Upper lobe of left lung (tissue), 6 donors: Measurements from ENCODE around the gene SCUBE2. TPM values are rescaled to one million over a fixed set of nuclear protein-coding genes. Genes with fewer than 3 reads are reported as not detected.

Source experiments
- ATAC-seq, 2 donors: fragments of 200-7000 bp; cut with Tn5 transposase; one replicate each; pipeline ENCODE4 v1.9.1; 2022; ENCODE audit warnings: mild to moderate bottlenecking in 2 of 2, moderate library complexity in 2 of 2; ENCODE audit not compliant: low FRiP score in 2 of 2
- DNase-seq, 2 donors: peaks; one replicate each; pipeline ENCODE4 v3.0.0-alpha.2; 2019 to 2020
- H3K27ac ChIP-seq, 4 donors: fragments of 200-600 bp; sonication (generic); one replicate each; pipeline ENCODE4 v1.5.1; 2016 to 2019
- H3K27me3 ChIP-seq, 4 donors: fragments of 200-600 bp; sonication (generic); one replicate each; pipeline ENCODE4 v1.5.1; 2017 to 2019
- H3K36me3 ChIP-seq, 4 donors: fragments of 200-600 bp; sonication (generic); one replicate each; pipeline ENCODE4 v1.5.1; 2016 to 2019
- H3K4me1 ChIP-seq, 4 donors: fragments of 200-600 bp; sonication (generic); one replicate each; pipeline ENCODE4 v1.5.1; 2018 to 2019
- H3K4me3 ChIP-seq, 4 donors: fragments of 200-600 bp; sonication (generic); one replicate each; pipeline ENCODE4 v1.5.1; 2017 to 2019; ENCODE audit warnings: mild to moderate bottlenecking in 2 of 4, moderate library complexity in 1 of 4
- H3K9me3 ChIP-seq, 4 donors: fragments of 200-600 bp; sonication (generic); one replicate each; pipeline ENCODE4 v1.5.1; 2018 to 2019
- EP300 ChIP-seq, 4 donors: sonication (generic); formaldehyde crosslinking; IDR thresholded peaks; one replicate each; pipeline ENCODE4 v1.5.1; 2017; ENCODE audit warnings: antibody characterized with exemption in 4 of 4, control low read depth in 2 of 4
- POLR2A ChIP-seq, 4 donors: fragments of 450-650 bp; IDR thresholded peaks; one replicate each; pipeline ENCODE4 v1.5.1; 2016 to 2017; ENCODE audit warnings: antibody characterized with exemption in 4 of 4, mild to moderate bottlenecking in 2 of 4
- POLR2AphosphoS5 ChIP-seq, 2 donors: sonication (generic); formaldehyde crosslinking; IDR thresholded peaks; one replicate each; pipeline ENCODE4 v1.5.1; 2017; ENCODE audit warnings: antibody characterized with exemption in 2 of 2
- WGBS, 2 donors: methylation state at CpG; one replicate each; pipeline ENCODE4 v1.1.5; 2017 to 2018; 5-methylcytosine and 5-hydroxymethylcytosine counted together
- total RNA-seq, 6 donors: library from RNA; depleted of rRNA in 4 of 6; stranded (reverse); fragments of >200 nt in 4 of 6; gene quantifications; one replicate each; pipeline versions ENCODE4 v1.1.0 to v1.2.1, GENCODE V29; 2016 to 2021
- TF ChIP-seq, protein P1 (sequence below), 6 experiments: fragments of 450-650 bp in 4 of 6; fragments of 200-600 bp in 2 of 6; sonication (generic) in 2 of 6; IDR thresholded peaks; one replicate each; pipeline ENCODE4 v1.5.1; 2016 to 2019; ENCODE audit warnings: antibody characterized with exemption in 6 of 6
- donor health status: DM: no; HTN: no; CAD: no; lungs with moderate emphysema.
- donor health status: DM: no; HTN: yes; CAD: no; lungs with severe emphysema.

Gene SCUBE2
- total RNA-seq, 6 donors from 2014 or later, result 2.2 to 8.4 (median 4.4) TPM

DNA sequence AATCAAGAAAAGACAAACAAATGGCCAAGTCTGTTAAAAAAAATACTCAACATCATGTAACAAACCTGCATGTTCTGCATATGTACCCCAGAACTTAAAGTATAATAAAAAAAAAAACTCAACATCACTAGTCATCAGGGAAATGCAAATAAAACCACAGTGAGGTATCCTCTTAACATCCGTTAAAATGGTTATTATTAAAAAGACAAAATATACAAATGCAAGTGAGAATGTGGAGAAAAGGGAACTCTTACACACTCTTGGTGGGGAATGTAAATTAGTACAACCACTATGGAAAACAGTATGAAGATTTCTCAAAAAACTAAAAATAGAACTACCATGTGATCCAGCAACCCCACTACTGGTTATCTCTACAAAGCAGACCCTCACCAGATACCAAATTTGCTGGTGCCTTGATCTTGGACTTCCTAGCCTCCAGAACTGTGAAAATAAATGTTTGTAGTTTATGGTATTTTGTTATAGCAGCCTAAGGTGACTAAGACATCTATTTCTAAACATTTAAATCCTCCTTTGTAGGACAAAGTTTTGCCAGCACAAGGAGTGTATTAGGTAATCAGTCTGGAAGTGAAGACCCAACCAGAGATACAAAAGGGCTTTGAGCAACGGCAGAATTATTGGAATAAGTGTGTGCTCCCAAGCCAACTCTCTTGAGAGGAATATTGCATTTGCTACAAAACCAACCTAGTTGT, 32.4 kb upstream of the SCUBE2 start:
- H3K36me3 ChIP-seq, result no peaks in the 10 kb centered on the region
- H3K9me3 ChIP-seq, result no peaks in the 10 kb centered on the region
- no peak for DNase-seq
- H3K27me3 ChIP-seq, result no peaks in the 10 kb centered on the region
- TF ChIP-seq EP300 (IDR thresholded peaks at IDR 0.05), result no peak
- TF ChIP-seq, protein P1, sequence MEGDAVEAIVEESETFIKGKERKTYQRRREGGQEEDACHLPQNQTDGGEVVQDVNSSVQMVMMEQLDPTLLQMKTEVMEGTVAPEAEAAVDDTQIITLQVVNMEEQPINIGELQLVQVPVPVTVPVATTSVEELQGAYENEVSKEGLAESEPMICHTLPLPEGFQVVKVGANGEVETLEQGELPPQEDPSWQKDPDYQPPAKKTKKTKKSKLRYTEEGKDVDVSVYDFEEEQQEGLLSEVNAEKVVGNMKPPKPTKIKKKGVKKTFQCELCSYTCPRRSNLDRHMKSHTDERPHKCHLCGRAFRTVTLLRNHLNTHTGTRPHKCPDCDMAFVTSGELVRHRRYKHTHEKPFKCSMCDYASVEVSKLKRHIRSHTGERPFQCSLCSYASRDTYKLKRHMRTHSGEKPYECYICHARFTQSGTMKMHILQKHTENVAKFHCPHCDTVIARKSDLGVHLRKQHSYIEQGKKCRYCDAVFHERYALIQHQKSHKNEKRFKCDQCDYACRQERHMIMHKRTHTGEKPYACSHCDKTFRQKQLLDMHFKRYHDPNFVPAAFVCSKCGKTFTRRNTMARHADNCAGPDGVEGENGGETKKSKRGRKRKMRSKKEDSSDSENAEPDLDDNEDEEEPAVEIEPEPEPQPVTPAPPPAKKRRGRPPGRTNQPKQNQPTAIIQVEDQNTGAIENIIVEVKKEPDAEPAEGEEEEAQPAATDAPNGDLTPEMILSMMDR (IDR thresholded peaks at IDR 0.05), result no peak
- no peak for TF ChIP-seq POLR2AphosphoS5 (IDR thresholded peaks at IDR 0.05)
- no peak for TF ChIP-seq POLR2A (IDR thresholded peaks at IDR 0.05)
- no peak overlapping the region for H3K27ac ChIP-seq
- H3K4me3 ChIP-seq, result no peak overlapping the region
- WGBS, 2 donors, result 80 to 91% methylated on average over 2 of the region's 2 CpGs
- H3K4me1 ChIP-seq, result peaks cover 0 to 7% (median 4%) of the 10 kb centered on the region in 4 donors
- ATAC-seq, result no peak

DNA sequence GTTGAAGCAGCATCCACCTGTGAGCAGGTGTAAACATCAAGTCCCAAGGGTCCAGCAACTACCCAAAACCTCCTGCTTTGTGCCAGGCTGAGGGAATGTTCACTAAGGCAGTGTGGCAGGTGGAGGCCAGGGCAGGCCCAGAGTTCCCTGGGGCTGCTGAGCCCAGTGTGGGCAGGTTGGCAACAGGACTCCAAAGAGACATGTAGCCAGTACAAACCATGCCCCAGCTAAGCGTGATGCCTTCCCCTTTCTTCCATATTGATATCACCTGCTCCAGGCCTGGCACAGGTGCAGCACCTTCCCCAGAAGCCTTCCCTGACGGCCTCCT, 30.0 kb upstream of the SCUBE2 start:
- no peaks in the 10 kb centered on the region for H3K9me3 ChIP-seq
- no peak overlapping the region for H3K27ac ChIP-seq
- H3K4me3 ChIP-seq, result no peak overlapping the region
- H3K4me1 ChIP-seq, result peaks cover 0 to 3% (median 1%) of the 10 kb centered on the region in 4 donors
- DNase-seq (no peak), ATAC-seq (no peak)
- TF ChIP-seq POLR2A (IDR thresholded peaks at IDR 0.05) (no peak), EP300 (IDR thresholded peaks at IDR 0.05) (no peak), POLR2AphosphoS5 (IDR thresholded peaks at IDR 0.05) (no peak)
- TF ChIP-seq, protein P1 (IDR thresholded peaks at IDR 0.05), result no peak
- no peaks in the 10 kb centered on the region for H3K36me3 ChIP-seq
- H3K27me3 ChIP-seq, result no peaks in the 10 kb centered on the region
- 98 to 100% methylated on average over 2 of the region's 2 CpGs for WGBS, 2 donors

DNA sequence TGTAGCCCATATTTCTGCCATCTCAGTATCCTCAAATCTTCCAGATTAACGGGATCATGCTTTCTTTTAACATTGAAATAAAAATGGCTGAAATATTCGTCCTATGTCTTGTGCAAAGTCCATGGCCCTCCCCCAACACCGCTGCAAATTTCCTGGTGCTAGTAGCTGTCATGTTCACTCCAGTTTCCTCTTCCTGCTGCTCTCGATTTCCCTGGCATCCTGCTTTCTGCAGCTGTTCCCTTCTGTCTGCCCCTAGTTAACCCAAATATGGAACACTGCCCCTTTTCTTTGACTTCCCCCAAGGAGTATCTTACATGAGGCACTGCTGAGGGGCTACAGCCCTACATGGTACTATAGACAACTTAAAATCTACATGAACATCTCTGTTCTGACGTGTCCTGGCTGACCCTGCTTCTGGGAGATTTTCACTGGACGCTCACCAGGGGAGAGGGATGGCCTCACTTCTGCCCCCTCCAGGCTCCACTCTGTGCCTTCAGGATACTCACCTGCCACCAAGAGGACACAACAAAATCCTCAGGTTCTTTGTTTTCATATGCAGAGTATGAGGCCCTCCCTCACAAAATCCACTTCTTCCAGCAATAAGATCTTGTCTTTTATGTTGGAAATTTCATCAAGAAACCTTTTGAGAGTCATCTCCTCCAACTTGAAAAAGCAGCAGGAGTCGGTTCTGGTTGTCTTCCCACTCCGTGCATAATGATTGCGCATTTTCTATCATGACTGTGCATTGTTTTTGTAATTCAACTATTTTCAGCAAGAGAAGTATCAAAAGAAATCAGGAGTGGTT, 29.5 kb upstream of the SCUBE2 start:
- no peaks in the 10 kb centered on the region for H3K36me3 ChIP-seq
- WGBS, 2 donors, result 72 to 73% methylated on average over 9 of the region's 9 CpGs
- H3K4me3 ChIP-seq, result no peak overlapping the region
- DNase-seq (no peak), ATAC-seq (no peak)
- H3K27me3 ChIP-seq, result no peaks in the 10 kb centered on the region
- TF ChIP-seq, protein P1 (IDR thresholded peaks at IDR 0.05), result no peak
- TF ChIP-seq POLR2AphosphoS5 (IDR thresholded peaks at IDR 0.05) (no peak), POLR2A (IDR thresholded peaks at IDR 0.05) (no peak), EP300 (IDR thresholded peaks at IDR 0.05) (no peak)
- no peak overlapping the region for H3K27ac ChIP-seq
- H3K4me1 ChIP-seq, result no peaks in the 10 kb centered on the region
- H3K9me3 ChIP-seq, result no peaks in the 10 kb centered on the region

DNA sequence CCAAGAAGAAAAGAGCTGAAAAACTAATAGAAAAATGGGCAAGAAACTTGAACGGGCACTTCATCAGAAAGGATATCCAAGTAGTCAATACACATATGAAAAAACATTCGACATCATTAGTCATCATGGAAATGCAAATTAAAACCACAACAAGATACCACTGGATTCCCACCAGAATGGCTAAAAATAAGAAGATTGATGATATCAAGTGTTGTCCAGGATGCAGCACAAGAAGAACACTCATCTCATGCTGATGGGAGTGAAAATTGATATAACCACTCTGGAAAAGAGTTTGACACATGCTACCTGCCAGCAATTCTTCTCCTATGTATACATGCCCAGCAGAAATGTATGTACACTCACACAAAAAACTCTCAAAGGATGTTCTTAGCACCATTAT, 26.9 kb upstream of the SCUBE2 start:
- DNase-seq (no peak), ATAC-seq (no peak)
- 89 to 98% methylated on average over 2 of the region's 2 CpGs for WGBS, 2 donors
- Histone ChIP-seq H3K27ac (no peak overlapping the region), H3K27me3 (no peaks in the 10 kb centered on the region), H3K9me3 (peaks cover 0 to 4% (median 1%) of the 10 kb centered on the region in 4 donors), H3K4me1 (no peaks in the 10 kb centered on the region), H3K4me3 (no peak overlapping the region), H3K36me3 (no peaks in the 10 kb centered on the region)
- no peak for TF ChIP-seq POLR2A (IDR thresholded peaks at IDR 0.05)
- no peak for TF ChIP-seq EP300 (IDR thresholded peaks at IDR 0.05)
- TF ChIP-seq, protein P1 (IDR thresholded peaks at IDR 0.05), result no peak
- no peak for TF ChIP-seq POLR2AphosphoS5 (IDR thresholded peaks at IDR 0.05)
